Upper lobe of right lung (tissue), 1 donor: ENCODE data around the gene USP17L18. TPM values are rescaled to one million over a fixed set of nuclear protein-coding genes. Genes with fewer than 3 reads are reported as not detected.
"Not testable (repeated sequence)": the region's sequence is repeated elsewhere in the genome, so short reads cannot be mapped to it uniquely, and the experiment has no call there.

Source experiments
- ATAC-seq: fragments of 200-7000 bp; cut with Tn5 transposase; one replicate; pipeline ENCODE4 v1.9.1; 2020; ENCODE audit warnings: mild to moderate bottlenecking, moderate library complexity
- DNase-seq: peaks from one replicate; pipeline ENCODE4 v3.0.0-alpha.2; 2020
- H3K27ac ChIP-seq: fragments of 200-600 bp; one replicate; pipeline ENCODE4 v1.8.0; 2022
- H3K27me3 ChIP-seq: fragments of 200-600 bp; one replicate; pipeline ENCODE4 v1.8.0; 2022; ENCODE audit warnings: mild to moderate bottlenecking
- H3K36me3 ChIP-seq: fragments of 200-600 bp; one replicate; pipeline ENCODE4 v1.8.0; 2022
- H3K4me1 ChIP-seq: fragments of 200-600 bp; one replicate; pipeline ENCODE4 v1.8.0; 2022
- H3K4me3 ChIP-seq: fragments of 200-600 bp; one replicate; pipeline ENCODE4 v1.8.0; 2022; ENCODE audit warnings: mild to moderate bottlenecking
- H3K9me3 ChIP-seq: fragments of 200-600 bp; one replicate; pipeline ENCODE4 v1.8.0; 2022
- intact Hi-C: fragments of 100-400 bp; cut with DNase I; formaldehyde crosslinking; loops from one replicate; pipeline ENCODE4 v1.11.0; 2022
- long read RNA-seq: library from polyadenylated mRNA; unstranded; transcript quantifications from one replicate; pipeline ENCODE4 v2.0.0, GENCODE V29; 2021
- total RNA-seq: library from RNA; stranded (reverse); fragmentation: NEBNext Ultra II Directional; extraction: Animal tissue kit (Norgen Biotek cat#: 25700); gene quantifications from one replicate; pipeline ENCODE4 v1.2.1, GENCODE V29; 2021
- donor health status: DM: no; HTN: yes; CAD: no; lungs with severe emphysema.

USP17L18 gene, protein sequence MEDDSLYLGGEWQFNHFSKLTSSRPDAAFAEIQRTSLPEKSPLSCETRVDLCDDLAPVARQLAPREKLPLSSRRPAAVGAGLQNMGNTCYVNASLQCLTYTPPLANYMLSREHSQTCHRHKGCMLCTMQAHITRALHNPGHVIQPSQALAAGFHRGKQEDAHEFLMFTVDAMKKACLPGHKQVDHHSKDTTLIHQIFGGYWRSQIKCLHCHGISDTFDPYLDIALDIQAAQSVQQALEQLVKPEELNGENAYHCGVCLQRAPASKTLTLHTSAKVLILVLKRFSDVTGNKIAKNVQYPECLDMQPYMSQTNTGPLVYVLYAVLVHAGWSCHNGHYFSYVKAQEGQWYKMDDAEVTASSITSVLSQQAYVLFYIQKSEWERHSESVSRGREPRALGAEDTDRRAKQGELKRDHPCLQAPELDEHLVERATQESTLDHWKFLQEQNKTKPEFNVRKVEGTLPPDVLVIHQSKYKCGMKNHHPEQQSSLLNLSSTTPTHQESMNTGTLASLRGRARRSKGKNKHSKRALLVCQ
- total RNA-seq: not detected
- long read RNA-seq: 0 reads

DNA sequence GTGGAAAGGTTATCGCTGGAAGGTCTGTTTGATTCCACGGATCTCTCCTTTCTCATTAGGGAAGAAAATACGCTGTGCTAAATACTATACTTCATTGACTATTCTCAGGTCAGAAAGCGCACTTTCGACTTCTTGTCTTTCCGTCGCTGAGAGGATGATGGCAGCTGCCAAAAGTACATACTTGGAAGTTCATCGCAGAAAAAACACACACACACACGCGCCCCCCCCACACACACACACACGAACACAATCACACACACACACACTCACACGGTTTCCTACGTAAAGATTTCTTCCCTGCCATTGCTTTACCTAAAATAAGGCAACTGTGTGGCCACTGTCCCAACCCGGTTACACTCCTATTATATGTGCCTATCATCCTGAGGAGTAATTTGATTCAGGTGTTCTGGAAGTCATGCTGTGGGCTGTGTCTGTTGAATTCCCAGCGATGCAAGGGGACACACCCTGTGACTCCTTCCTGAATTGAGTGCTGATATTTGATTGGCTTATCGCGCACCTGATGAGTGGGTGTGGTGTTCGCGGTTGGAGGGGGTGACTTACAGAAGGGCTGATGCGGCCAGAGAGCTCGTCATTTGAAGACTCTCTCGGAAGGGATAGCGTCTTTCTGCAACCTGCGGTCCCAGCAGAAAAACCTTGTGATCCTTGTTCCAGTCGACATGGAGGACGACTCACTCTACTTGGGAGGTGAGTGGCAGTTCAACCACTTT lies at the start of gene USP17L18:
Gene USP17L18, plus strand, starts transcription at position 678 of the 728 bp plus-strand sequence. Its CDS starts 0 bp downstream, at position 678.
- ATAC-seq, intact Hi-C loops, H3K27ac ChIP-seq, H3K36me3 ChIP-seq, H3K4me3 ChIP-seq, H3K9me3 ChIP-seq, H3K27me3 ChIP-seq, H3K4me1 ChIP-seq: not testable (repeated sequence)
- DNase-seq: peak; percentile 4

DNA sequence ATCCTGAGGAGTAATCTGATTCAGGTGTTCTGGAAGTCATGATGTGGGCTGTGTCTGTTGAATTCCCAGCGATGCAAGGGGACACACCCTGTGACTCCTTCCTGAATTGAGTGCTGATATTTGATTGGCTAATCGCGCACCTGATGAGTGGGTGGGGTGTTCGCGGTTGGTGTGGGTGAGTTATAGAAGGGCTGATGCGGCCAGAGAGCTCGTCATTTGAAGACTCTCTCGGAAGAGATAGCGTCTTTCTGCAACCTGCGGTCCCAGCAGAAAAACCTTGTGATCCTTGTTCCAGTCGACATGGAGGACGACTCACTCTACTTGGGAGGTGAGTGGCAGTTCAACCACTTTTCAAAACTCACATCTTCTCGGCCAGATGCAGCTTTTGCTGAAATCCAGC lies 38.1 kb upstream of the USP17L18 start, which contains the start of gene USP17L10:
Gene USP17L10, plus strand, starts transcription at position 301 of the 400 bp plus-strand sequence. Its CDS starts 0 bp downstream, at position 301.
- H3K27ac ChIP-seq, H3K27me3 ChIP-seq, H3K4me1 ChIP-seq, H3K36me3 ChIP-seq, ATAC-seq, H3K4me3 ChIP-seq, H3K9me3 ChIP-seq, intact Hi-C loops, DNase-seq: not testable (repeated sequence)

DNA sequence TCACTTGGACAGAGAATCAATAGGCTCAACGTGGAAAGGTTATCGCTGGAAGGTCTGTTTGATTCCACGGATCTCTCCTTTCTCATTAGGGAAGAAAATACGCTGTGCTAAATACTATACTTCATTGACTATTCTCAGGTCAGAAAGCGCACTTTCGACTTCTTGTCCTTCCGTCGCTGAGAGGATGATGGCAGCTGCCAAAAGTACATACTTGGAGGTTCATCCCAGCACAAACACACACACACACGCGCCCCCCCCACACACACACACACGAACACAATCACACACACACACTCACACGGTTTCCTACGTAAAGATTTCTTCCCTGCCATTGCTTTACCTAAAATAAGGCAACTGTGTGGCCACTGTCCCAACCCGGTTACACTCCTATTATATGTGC lies 33.7 kb upstream of the USP17L18 start:
- intact Hi-C loops, H3K27me3 ChIP-seq, ATAC-seq, H3K9me3 ChIP-seq, H3K4me3 ChIP-seq, H3K27ac ChIP-seq, H3K4me1 ChIP-seq, H3K36me3 ChIP-seq: not testable (repeated sequence)
- peak; percentile 18 for DNase-seq

DNA sequence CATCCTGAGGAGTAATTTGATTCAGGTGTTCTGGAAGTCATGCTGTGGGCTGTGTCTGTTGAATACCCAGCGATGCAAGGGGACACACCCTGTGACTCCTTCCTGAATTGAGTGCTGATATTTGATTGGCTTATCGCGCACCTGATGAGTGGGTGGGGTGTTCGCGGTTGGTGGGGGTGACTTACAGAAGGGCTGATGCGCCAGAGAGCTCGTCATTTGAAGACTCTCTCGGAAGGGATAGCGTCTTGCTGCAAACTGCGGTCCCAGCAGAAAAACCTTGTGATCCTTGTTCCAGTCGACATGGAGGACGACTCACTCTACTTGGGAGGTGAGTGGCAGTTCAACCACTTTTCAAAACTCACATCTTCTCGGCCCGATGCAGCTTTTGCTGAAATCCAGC lies 33.3 kb upstream of the USP17L18 start, which contains the start of gene USP17L11:
Gene USP17L11, plus strand, starts transcription at position 301 of the 400 bp plus-strand sequence. Its CDS starts 0 bp downstream, at position 301.
- ATAC-seq, H3K27ac ChIP-seq, intact Hi-C loops, DNase-seq, H3K36me3 ChIP-seq, H3K27me3 ChIP-seq, H3K4me3 ChIP-seq, H3K4me1 ChIP-seq, H3K9me3 ChIP-seq: not testable (repeated sequence)

DNA sequence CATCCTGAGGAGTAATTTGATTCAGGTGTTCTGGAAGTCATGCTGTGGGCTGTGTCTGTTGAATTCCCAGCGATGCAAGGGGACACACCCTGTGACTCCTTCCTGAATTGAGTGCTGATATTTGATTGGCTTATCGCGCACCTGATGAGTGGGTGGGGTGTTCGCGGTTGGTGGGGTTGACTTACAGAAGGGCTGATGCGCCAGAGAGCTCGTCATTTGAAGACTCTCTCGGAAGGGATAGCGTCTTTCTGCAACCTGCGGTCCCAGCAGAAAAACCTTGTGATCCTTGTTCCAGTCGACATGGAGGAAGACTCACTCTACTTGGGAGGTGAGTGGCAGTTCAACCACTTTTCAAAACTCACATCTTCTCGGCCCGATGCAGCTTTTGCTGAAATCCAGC lies 28.6 kb upstream of the USP17L18 start, which contains the start of gene USP17L12:
Gene USP17L12, plus strand, starts transcription at position 301 of the 400 bp plus-strand sequence. Its CDS starts 0 bp downstream, at position 301.
- H3K27me3 ChIP-seq, DNase-seq, H3K9me3 ChIP-seq, H3K4me3 ChIP-seq, H3K36me3 ChIP-seq, intact Hi-C loops, ATAC-seq, H3K27ac ChIP-seq, H3K4me1 ChIP-seq: not testable (repeated sequence)

DNA sequence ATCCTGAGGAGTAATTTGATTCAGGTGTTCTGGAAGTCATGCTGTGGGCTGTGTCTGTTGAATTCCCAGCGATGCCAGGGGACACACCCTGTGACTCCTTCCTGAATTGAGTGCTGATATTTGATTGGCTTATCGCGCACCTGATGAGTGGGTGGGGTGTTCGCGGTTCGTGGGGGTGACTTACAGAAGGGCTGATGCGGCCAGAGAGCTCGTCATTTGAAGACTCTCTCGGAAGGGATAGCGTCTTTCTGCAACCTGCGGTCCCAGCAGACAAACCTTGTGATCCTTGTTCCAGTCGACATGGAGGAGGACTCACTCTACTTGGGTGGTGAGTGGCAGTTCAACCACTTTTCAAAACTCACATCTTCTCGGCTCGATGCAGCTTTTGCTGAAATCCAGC lies 23.8 kb upstream of the USP17L18 start, which contains the start of gene USP17L13:
Gene USP17L13, plus strand, starts transcription at position 301 of the 400 bp plus-strand sequence. Its CDS starts 0 bp downstream, at position 301.
- H3K9me3 ChIP-seq, H3K4me1 ChIP-seq, intact Hi-C loops, H3K36me3 ChIP-seq, ATAC-seq, DNase-seq, H3K27ac ChIP-seq, H3K27me3 ChIP-seq, H3K4me3 ChIP-seq: not testable (repeated sequence)

DNA sequence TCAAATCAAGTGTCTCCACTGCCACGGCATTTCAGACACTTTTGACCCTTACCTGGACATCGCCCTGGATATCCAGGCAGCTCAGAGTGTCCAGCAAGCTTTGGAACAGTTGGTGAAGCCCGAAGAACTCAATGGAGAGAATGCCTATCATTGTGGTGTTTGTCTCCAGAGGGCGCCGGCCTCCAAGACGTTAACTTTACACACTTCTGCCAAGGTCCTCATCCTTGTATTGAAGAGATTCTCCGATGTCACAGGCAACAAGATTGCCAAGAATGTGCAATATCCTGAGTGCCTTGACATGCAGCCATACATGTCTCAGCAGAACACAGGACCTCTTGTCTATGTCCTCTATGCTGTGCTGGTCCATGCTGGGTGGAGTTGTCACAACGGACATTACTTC lies 18.2 kb upstream of the USP17L18 start:
- not testable (repeated sequence) for ATAC-seq

DNA sequence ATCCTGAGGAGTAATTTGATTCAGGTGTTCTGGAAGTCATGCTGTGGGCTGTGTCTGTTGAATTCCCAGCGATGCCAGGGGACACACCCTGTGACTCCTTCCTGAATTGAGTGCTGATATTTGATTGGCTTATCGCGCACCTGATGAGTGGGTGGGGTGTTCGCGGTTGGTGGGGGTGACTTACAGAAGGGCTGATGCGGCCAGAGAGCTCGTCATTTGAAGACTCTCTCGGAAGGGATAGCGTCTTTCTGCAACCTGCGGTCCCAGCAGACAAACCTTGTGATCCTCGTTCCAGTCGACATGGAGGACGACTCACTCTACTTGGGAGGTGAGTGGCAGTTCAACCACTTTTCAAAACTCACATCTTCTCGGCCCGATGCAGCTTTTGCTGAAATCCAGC lies 14.3 kb upstream of the USP17L18 start, which contains the start of gene USP17L15:
Gene USP17L15, plus strand, starts transcription at position 301 of the 400 bp plus-strand sequence. Its CDS starts 0 bp downstream, at position 301.
- DNase-seq, intact Hi-C loops, H3K9me3 ChIP-seq, H3K27me3 ChIP-seq, ATAC-seq, H3K27ac ChIP-seq, H3K36me3 ChIP-seq, H3K4me3 ChIP-seq, H3K4me1 ChIP-seq: not testable (repeated sequence)

More for the DNA sequence above, 18.2 kb upstream of the USP17L18 start:
- H3K36me3 ChIP-seq, H3K27ac ChIP-seq, H3K27me3 ChIP-seq, H3K4me1 ChIP-seq, H3K9me3 ChIP-seq, intact Hi-C loops, H3K4me3 ChIP-seq: not testable (repeated sequence)
- DNase-seq: peak; percentile 7

DNA sequence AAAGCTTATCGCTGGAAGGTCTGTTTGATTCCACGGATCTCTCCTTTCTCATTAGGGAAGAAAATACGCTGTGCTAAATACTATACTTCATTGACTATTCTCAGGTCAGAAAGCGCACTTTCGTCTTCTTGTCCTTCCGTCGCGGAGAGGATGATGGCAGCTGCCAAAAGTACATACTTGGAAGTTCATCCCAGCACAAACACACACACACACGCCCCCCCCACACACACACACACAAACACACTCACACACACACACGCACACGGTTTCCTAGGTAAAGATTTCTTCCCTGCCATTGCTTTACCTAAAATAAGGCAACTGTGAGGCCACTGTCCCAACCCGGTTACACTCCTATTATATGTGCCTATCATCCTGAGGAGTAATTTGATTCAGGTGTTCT lies 10.0 kb upstream of the USP17L18 start:
- ATAC-seq, intact Hi-C loops, H3K27ac ChIP-seq, H3K27me3 ChIP-seq, H3K4me3 ChIP-seq, H3K36me3 ChIP-seq, H3K4me1 ChIP-seq, H3K9me3 ChIP-seq: not testable (repeated sequence)
- DNase-seq: peak; percentile 38

DNA sequence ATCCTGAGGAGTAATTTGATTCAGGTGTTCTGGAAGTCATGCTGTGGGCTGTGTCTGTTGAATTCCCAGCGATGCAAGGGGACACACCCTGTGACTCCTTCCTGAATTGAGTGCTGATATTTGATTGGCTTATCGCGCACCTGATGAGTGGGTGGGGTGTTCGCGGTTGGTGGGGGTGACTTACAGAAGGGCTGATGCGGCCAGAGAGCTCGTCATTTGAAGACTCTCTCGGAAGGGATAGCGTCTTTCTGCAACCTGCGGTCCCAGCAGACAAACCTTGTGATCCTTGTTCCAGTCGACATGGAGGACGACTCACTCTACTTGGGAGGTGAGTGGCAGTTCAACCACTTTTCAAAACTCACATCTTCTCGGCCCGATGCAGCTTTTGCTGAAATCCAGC lies 4.9 kb upstream of the USP17L18 start, which contains the start of gene USP17L17:
Gene USP17L17, plus strand, starts transcription at position 301 of the 400 bp plus-strand sequence. Its CDS starts 0 bp downstream, at position 301.
- ATAC-seq, H3K27ac ChIP-seq, H3K36me3 ChIP-seq, H3K4me3 ChIP-seq, DNase-seq, H3K9me3 ChIP-seq, intact Hi-C loops, H3K27me3 ChIP-seq, H3K4me1 ChIP-seq: not testable (repeated sequence)

DNA sequence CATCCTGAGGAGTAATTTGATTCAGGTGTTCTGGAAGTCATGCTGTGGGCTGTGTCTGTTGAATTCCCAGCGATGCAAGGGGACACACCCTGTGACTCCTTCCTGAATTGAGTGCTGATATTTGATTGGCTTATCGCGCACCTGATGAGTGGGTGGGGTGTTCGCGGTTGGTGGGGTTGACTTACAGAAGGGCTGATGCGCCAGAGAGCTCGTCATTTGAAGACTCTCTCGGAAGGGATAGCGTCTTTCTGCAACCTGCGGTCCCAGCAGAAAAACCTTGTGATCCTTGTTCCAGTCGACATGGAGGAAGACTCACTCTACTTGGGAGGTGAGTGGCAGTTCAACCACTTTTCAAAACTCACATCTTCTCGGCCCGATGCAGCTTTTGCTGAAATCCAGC lies 4.6 kb downstream of the USP17L18 start, which contains the start of gene USP17L19:
Gene USP17L19, plus strand, starts transcription at position 301 of the 400 bp plus-strand sequence. Its CDS starts 0 bp downstream, at position 301.
- H3K4me1 ChIP-seq, ATAC-seq, H3K36me3 ChIP-seq, H3K27me3 ChIP-seq, H3K4me3 ChIP-seq, H3K9me3 ChIP-seq, DNase-seq, intact Hi-C loops, H3K27ac ChIP-seq: not testable (repeated sequence)

DNA sequence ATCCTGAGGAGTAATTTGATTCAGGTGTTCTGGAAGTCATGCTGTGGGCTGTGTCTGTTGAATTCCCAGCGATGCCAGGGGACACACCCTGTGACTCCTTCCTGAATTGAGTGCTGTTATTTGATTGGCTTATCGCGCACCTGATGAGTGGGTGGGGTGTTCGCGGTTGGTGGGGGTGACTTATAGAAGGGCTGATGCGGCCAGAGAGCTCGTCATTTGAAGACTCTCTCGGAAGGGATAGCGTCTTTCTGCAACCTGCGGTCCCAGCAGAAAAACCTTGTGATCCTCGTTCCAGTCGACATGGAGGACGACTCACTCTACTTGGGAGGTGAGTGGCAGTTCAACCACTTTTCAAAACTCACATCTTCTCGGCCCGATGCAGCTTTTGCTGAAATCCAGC lies 9.4 kb downstream of the USP17L18 start, which contains the start of gene USP17L20:
Gene USP17L20, plus strand, starts transcription at position 301 of the 400 bp plus-strand sequence. Its CDS starts 0 bp downstream, at position 301.
- H3K27ac ChIP-seq, H3K4me1 ChIP-seq, H3K9me3 ChIP-seq, ATAC-seq, H3K4me3 ChIP-seq, DNase-seq, H3K27me3 ChIP-seq, intact Hi-C loops, H3K36me3 ChIP-seq: not testable (repeated sequence)

DNA sequence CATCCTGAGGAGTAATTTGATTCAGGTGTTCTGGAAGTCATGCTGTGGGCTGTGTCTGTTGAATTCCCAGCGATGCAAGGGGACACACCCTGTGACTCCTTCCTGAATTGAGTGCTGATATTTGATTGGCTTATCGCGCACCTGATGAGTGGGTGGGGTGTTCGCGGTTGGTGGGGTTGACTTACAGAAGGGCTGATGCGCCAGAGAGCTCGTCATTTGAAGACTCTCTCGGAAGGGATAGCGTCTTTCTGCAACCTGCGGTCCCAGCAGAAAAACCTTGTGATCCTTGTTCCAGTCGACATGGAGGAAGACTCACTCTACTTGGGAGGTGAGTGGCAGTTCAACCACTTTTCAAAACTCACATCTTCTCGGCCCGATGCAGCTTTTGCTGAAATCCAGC lies 14.1 kb downstream of the USP17L18 start, which contains the start of gene USP17L21:
Gene USP17L21, plus strand, starts transcription at position 301 of the 400 bp plus-strand sequence. Its CDS starts 0 bp downstream, at position 301.
- ATAC-seq, intact Hi-C loops: not testable (repeated sequence)

More for the DNA sequence above, 14.1 kb downstream of the USP17L18 start, which contains the start of gene USP17L21:
- not testable (repeated sequence) for DNase-seq, H3K4me1 ChIP-seq, H3K27me3 ChIP-seq, H3K4me3 ChIP-seq, H3K36me3 ChIP-seq, H3K27ac ChIP-seq, H3K9me3 ChIP-seq
